Esophagus muscularis mucosa (tissue), 4 donors: ENCODE data around the gene WDR91. TPM values are rescaled to one million over a fixed set of nuclear protein-coding genes. Genes with fewer than 3 reads are reported as not detected.

ENCODE experiments used
- DNase-seq: peaks from one replicate; pipeline ENCODE4 v3.0.0-alpha.2; 2017; ENCODE audit errors: extremely low spot score
- H3K27ac ChIP-seq, 4 donors: fragments of 200-600 bp; sonication (generic); replicated peaks in 1 of 4; 1 replicate in 3 of 4; 2 replicates in 1 of 4; pipeline ENCODE4 v1.5.1; 2016 to 2019; ENCODE audit warnings: mild to moderate bottlenecking in 1 of 4
- H3K27me3 ChIP-seq, 4 donors: fragments of 200-600 bp; sonication (generic); one replicate each; pipeline versions ENCODE4 v1.5.1 to v1.6.0; 2016 to 2019
- H3K36me3 ChIP-seq, 4 donors: fragments of 200-600 bp; sonication (generic); one replicate each; pipeline ENCODE4 v1.5.1; 2016 to 2019
- H3K4me1 ChIP-seq, 4 donors: fragments of 200-600 bp; sonication (generic); one replicate each; pipeline ENCODE4 v1.5.1; 2016 to 2019
- H3K4me3 ChIP-seq, 4 donors: fragments of 200-600 bp; sonication (generic); 1 replicate in 2 of 4; 2 replicates in 2 of 4; pipeline ENCODE4 v1.5.1; 2016 to 2019; ENCODE audit warnings: mild to moderate bottlenecking in 4 of 4, moderate library complexity in 1 of 4
- H3K9me3 ChIP-seq, 4 donors: fragments of 200-600 bp; sonication (generic); 1 replicate in 3 of 4; 2 replicates in 1 of 4; pipeline ENCODE4 v1.5.1; 2016 to 2019
- EP300 ChIP-seq: sonication (generic); formaldehyde crosslinking; IDR thresholded peaks from one replicate; pipeline ENCODE4 v1.6.1; 2017; ENCODE audit warnings: antibody characterized with exemption
- POLR2A ChIP-seq: fragments of 450-650 bp; IDR thresholded peaks from one replicate; pipeline ENCODE4 v1.6.1; 2017; ENCODE audit warnings: antibody characterized with exemption, moderate library complexity, mild to moderate bottlenecking, low read depth
- POLR2AphosphoS5 ChIP-seq, 2 donors: sonication (generic); formaldehyde crosslinking; IDR thresholded peaks; one replicate each; pipeline ENCODE4 v1.6.1; 2017; ENCODE audit warnings: antibody characterized with exemption in 2 of 2
- WGBS: methylation state at CpG from one replicate; pipeline ENCODE4 v1.1.5; 2018; 5-methylcytosine and 5-hydroxymethylcytosine counted together
- intact Hi-C: fragments of 100-400 bp; cut with DNase I; formaldehyde crosslinking; loops from one replicate; pipeline ENCODE4 v1.15.1; 2023
- total RNA-seq, 4 donors: library from RNA; depleted of rRNA; stranded (reverse); fragments of >200 nt; gene quantifications; one replicate each; pipeline versions ENCODE4 v1.1.0 to v1.2.1, GENCODE V29; 2016
- TF ChIP-seq, protein P1 (sequence below), 3 experiments: fragments of 200-600 bp in 2 of 3; fragments of 450-650 bp in 1 of 3; sonication (generic) in 2 of 3; IDR thresholded peaks; one replicate each; pipeline ENCODE4 v1.5.1; 2017 to 2019; ENCODE audit warnings: antibody characterized with exemption in 3 of 3, mild to moderate bottlenecking in 2 of 3, moderate library complexity in 1 of 3

Gene WDR91
- total RNA-seq, 4 donors from 2014 or later: 13.3 to 27.4 (median 20.4) TPM

DNA sequence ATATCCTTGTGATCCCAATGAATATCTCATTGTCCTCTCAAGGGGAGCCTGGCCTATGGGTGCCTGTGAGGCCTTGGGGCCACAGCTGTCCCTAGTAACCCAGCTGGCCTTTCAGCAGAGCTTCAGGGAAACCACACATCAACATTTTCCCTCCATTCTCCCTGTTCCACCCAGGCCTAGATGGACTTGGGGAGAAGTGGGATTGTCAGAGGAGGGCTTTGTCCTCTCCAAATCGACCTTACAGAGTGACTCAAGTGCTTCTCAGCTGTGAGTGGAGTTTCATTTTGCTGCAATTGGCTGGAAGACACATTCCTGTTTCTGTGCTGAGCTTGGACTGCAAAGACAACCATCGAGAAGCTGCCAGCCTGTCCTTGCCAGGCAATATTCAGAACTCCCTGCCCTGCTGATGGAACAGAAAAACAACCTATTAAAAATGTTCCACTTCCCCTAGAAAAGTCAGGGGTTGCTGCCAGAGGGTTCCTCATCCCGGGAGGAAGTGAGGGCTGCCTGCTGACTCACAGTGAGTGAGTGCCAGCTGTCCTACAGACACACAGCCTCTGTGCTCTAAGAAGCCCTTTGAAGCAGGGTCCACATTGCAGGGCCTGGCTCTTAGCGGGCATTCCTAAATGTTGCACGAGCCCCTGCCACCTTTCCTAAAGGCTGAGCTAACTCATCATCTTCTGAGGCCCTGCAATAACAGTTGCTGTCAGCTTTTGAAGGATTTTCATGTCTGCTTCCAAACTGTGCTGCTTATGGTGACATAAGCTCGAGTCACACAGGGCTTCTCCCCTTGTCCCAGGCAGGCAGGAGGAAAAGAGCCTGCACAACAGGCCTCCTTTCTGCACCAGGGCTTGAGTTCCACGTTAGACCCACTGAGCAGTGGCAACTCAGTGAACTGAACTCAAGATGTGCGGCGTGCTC is 42.8 kb upstream of the WDR91 start:
- Histone ChIP-seq H3K4me1 (peaks cover 18 to 29% (median 25%) of the 10 kb centered on the region in 4 donors), H3K27ac (peak overlapping the region; percentile 77 to 84 (median 83)), H3K4me3 (peak overlapping the region in 1 of 4 donors; percentile 24), H3K9me3 (no peaks in the 10 kb centered on the region), H3K27me3 (no peaks in the 10 kb centered on the region), H3K36me3 (no peaks in the 10 kb centered on the region)
- intact Hi-C loops: loop anchor here (10.0 kb wide), 1 partner anchor 569 kb away; no protein-coding TSS in a partner anchor
- WGBS: 42% methylated on average over 7 of the region's 9 CpGs
- no peak for DNase-seq
- TF ChIP-seq POLR2AphosphoS5 (IDR thresholded peaks at IDR 0.05): peak; percentile 22 to 49
- TF ChIP-seq, protein P1, sequence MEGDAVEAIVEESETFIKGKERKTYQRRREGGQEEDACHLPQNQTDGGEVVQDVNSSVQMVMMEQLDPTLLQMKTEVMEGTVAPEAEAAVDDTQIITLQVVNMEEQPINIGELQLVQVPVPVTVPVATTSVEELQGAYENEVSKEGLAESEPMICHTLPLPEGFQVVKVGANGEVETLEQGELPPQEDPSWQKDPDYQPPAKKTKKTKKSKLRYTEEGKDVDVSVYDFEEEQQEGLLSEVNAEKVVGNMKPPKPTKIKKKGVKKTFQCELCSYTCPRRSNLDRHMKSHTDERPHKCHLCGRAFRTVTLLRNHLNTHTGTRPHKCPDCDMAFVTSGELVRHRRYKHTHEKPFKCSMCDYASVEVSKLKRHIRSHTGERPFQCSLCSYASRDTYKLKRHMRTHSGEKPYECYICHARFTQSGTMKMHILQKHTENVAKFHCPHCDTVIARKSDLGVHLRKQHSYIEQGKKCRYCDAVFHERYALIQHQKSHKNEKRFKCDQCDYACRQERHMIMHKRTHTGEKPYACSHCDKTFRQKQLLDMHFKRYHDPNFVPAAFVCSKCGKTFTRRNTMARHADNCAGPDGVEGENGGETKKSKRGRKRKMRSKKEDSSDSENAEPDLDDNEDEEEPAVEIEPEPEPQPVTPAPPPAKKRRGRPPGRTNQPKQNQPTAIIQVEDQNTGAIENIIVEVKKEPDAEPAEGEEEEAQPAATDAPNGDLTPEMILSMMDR (IDR thresholded peaks at IDR 0.05): no peak
- TF ChIP-seq EP300: no peak

DNA sequence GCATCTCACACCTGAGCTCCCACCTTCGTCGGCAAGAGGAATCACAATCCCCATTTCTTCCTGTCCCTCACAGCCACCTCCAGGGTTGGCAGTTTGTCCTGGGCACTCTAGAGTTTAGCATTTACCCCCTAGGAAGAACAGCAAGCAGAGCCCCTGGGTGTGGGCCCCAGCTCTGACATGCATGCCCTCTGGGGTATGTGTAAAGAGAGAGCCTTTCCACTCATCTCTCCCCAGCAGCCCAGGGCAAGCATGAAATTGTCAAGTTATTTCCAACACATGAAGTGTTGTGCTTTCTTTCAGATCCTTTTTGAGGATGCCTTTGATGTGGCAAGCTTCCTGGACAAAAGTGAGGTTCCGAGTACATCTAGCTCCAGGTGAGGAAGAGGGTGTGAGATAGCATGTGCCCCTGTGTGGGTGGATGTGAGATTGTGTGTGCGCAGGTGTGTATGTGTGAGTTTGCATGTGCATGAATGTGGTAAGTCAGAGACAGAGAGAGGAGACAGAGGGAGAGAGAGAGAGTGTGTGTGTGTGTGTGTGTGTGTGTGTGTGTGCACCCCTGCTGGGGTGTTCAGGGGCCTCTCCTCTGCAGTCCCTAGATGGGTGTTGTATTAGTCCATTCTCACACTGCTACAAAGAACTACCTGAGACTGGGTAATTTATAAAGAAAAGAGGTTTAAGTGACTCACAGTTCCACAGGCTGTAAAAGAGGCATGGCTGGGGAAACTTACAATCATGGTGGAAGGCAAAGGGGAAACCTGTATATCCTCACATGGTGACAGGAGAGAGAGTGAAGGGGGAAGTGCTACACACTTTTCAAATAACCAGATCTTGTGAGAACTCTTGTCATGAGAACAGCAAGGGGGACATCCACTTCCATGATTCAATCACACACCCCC is 40.4 kb upstream of the WDR91 start:
- H3K4me3 ChIP-seq: no peak overlapping the region
- TF ChIP-seq POLR2A (no peak), EP300 (no peak), POLR2AphosphoS5 (IDR thresholded peaks at IDR 0.05) (no peak)
- TF ChIP-seq, protein P1 (IDR thresholded peaks at IDR 0.05): no peak
- H3K27ac ChIP-seq: no peak overlapping the region
- DNase-seq: no peak
- H3K27me3 ChIP-seq: no peaks in the 10 kb centered on the region
- no peaks in the 10 kb centered on the region for H3K9me3 ChIP-seq
- 87% methylated on average over 4 of the region's 4 CpGs for WGBS
- H3K36me3 ChIP-seq: no peaks in the 10 kb centered on the region
- peaks cover 18 to 29% (median 25%) of the 10 kb centered on the region in 4 donors for H3K4me1 ChIP-seq
- intact Hi-C loops: loop anchor here (10.0 kb wide), 1 partner anchor 567 kb away; no protein-coding TSS in a partner anchor

- Histone ChIP-seq H3K36me3 (no peaks in the 10 kb centered on the region), H3K9me3 (no peaks in the 10 kb centered on the region), H3K27me3 (no peaks in the 10 kb centered on the region), H3K27ac (no peak overlapping the region), H3K4me1 (peaks cover 5 to 7% (median 6%) of the 10 kb centered on the region in 4 donors), H3K4me3 (no peak overlapping the region)
- TF ChIP-seq EP300 (no peak), POLR2AphosphoS5 (IDR thresholded peaks at IDR 0.05) (no peak), POLR2A (no peak)
- TF ChIP-seq, protein P1 (IDR thresholded peaks at IDR 0.05): no peak
- DNase-seq: no peak
- WGBS: 93% methylated on average over 3 of the region's 3 CpGs
- intact Hi-C loops: no loop called here
These were observed 37.2 kb upstream of the WDR91 start for GRCh38 chr7:135248546-135248945.

DNA sequence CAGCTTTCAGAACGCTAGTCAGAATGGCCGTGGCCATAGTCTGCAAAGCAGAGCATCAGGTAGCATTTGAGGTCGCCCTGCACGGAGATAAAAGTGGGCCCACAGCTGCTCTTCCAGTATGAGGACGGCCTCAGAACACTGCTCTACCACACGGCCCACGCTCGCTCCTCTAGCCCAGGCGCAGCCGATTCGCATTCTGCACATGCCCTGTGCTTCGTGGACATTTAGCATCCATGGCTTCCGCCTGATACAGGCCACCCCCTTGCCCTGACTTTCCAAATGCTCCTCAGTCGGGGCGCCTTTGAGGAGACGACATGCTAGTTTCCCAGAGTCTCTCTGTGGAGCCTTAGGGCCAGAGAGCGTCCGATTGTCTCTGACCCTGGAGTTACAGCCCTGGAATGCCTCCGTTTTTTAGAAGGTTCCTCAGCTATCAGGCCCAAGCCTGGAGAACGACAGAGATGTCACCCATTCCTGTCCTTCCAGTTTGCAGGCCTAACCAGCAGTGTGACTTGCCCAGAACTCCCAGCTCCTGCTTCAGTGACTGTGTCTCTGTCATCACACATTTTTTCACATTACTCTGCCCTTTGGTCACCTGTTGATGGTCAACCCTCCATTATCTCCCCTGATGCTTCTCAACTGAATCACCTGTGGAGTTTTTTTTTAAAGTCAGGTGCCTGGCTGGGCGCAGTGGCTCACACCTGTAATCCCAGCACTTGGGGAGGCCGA is 36.6 kb upstream of the WDR91 start:
- Histone ChIP-seq H3K4me1 (peaks cover 0 to under 1% (median 0%) of the 10 kb centered on the region in 4 donors), H3K36me3 (no peaks in the 10 kb centered on the region), H3K27me3 (no peaks in the 10 kb centered on the region), H3K9me3 (no peaks in the 10 kb centered on the region), H3K27ac (no peak overlapping the region), H3K4me3 (no peak overlapping the region)
- 95% methylated on average over 20 of the region's 22 CpGs for WGBS
- intact Hi-C loops: no loop called here
- DNase-seq: no peak
- TF ChIP-seq EP300: no peak
- TF ChIP-seq, protein P1 (IDR thresholded peaks at IDR 0.05): no peak
- TF ChIP-seq POLR2A: no peak
- no peak for TF ChIP-seq POLR2AphosphoS5 (IDR thresholded peaks at IDR 0.05)
